ENCODE results near the gene LANCL1.

Gene LANCL1

DNA sequence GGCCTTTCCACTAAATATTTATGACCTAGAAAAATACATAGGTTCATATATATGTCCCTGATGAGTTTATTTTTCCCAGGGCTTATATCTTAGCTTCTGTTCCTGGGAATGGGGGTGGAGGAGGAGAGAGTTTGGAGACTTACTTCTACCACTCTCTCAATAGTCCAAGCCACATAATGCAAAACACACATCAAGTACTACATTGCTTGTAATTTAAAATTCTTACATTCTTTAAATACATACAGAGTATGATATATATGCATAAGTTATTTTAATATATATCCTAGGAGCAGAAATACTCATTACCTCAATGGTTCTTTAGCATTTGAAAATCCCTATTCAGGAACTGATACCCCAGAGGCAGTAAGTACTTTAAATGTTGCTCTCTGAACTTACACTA is 88.4 kb downstream of the LANCL1 start:
- DNase-seq: no peak

- no peak for DNase-seq
Measured at GRCh38 chr2:210387074-210387473, 89.5 kb downstream of the LANCL1 start.

Data from CD4-positive, alpha-beta T cell treated with Interleukin-12 subunit alpha and Interleukin-12 subunit beta, for 1 hour (primary cell).